K562 (cell line): ENCODE results near the gene ZBTB46. TPM values are rescaled to one million over a fixed set of nuclear protein-coding genes. Genes with fewer than 3 reads are reported as not detected.

Experiments used
- ATAC-seq: fragments of 200-7000 bp; cut with Tn5 transposase; 3 replicates; pipeline ENCODE4 v1.9.1; 2020; ENCODE audit warnings: moderate library complexity
- BruUV-seq: library from RNA; stranded (reverse); fragments of 400-500 nt; replicated peaks from 2 replicates; lab custom pipeline; 2021; lab: Mats Ljungman, UMichigan
- CTCF ChIA-PET: fragments of 300-600 bp; formaldehyde crosslinking; extraction: SDS; loops from one replicate; lab custom pipeline; 2021; ENCODE audit warnings: low intra/inter-chr PET ratio; lab: Yijun Ruan, JAX
- POLR2A ChIA-PET: fragments of 300-600, 350-650 bp; sonication (Branson Sonifier 250); formaldehyde crosslinking; extraction: SDS; loops from one replicate; lab custom pipeline; 2021; ENCODE audit warnings: antibody characterized with exemption, inconsistent platforms; lab: Yijun Ruan, JAX
- DNase-seq, 4 experiments: peaks; one replicate each; pipeline versions ENCODE4 v3.0.0 to v3.0.0-alpha.2; 2011 to 2018; ENCODE audit warnings: low spot score in 3 of 4, mixed read lengths in 3 of 4; ENCODE audit errors: extremely low read depth in 1 of 4
- FAIRE-seq: peaks from 2 replicates; lab custom pipeline; 2011; peaks lifted over from hg19 to GRCh38; lab: Jason Lieb, UNC
- H2AFZ ChIP-seq: 2 replicates; pipeline ENCODE4 v1.6.0; 2011; ENCODE audit warnings: low read depth, low read length, control low read depth, inconsistent platforms
- H3K27ac ChIP-seq: fragments of 200-600 bp; 3 replicates; pipeline ENCODE4 v1.8.0; 2011; ENCODE audit warnings: low read depth, mild to moderate bottlenecking, control low read depth, inconsistent platforms, low read length, moderate library complexity, mixed read lengths; ENCODE audit errors: extremely low read depth
- H3K27me3 ChIP-seq, 2 experiments: fragments of 300-600 bp in 1 of 2; 2 replicates in 1 of 2; 3 replicates in 1 of 2; pipeline versions ENCODE4 v1.6.0 to v1.8.0; 2011; ENCODE audit warnings: inconsistent platforms in 2 of 2, low read length in 2 of 2, mild to moderate bottlenecking in 1 of 2, mixed read lengths in 1 of 2, moderate library complexity in 1 of 2; ENCODE audit not compliant: control insufficient read depth in 2 of 2, insufficient read depth in 2 of 2
- H3K36me3 ChIP-seq: fragments of 300-600 bp; 3 replicates; pipeline ENCODE4 v1.8.0; 2011; ENCODE audit warnings: mild to moderate bottlenecking, low read length, inconsistent platforms; ENCODE audit not compliant: control insufficient read depth, insufficient read depth
- H3K4me1 ChIP-seq, 2 experiments: fragments of 200-600 bp in 1 of 2; replicated peaks in 1 of 2; 2 replicates in 1 of 2; 3 replicates in 1 of 2; pipeline versions ENCODE4 v1.5.1 to v1.8.0; 2011; ENCODE audit warnings: inconsistent platforms in 2 of 2, low read length in 2 of 2, mild to moderate bottlenecking in 1 of 2, mixed read lengths in 1 of 2, moderate library complexity in 1 of 2; ENCODE audit not compliant: control insufficient read depth in 2 of 2, insufficient read depth in 2 of 2
- H3K4me2 ChIP-seq: 2 replicates; pipeline ENCODE4 v1.6.1; 2011; ENCODE audit warnings: low read length, control low read depth, inconsistent platforms, mixed read lengths; ENCODE audit not compliant: insufficient read depth
- H3K4me3 ChIP-seq: fragments of 200-600 bp; sonication (generic), shearing (Covaris generic); 2 replicates; pipeline ENCODE4 v1.5.1; 2016; ENCODE audit warnings: control low read depth, inconsistent platforms
- H3K79me2 ChIP-seq: fragments of 200-600 bp; 3 replicates; pipeline ENCODE4 v1.8.0; 2011; ENCODE audit warnings: low read length, inconsistent platforms; ENCODE audit not compliant: control insufficient read depth, insufficient read depth
- H3K9ac ChIP-seq, 2 experiments: 2 replicates each; pipeline versions ENCODE4 v1.6.0 to v1.6.1; 2011; ENCODE audit warnings: low read depth in 2 of 2, low read length in 2 of 2, control low read depth in 1 of 2, inconsistent platforms in 1 of 2, mild to moderate bottlenecking in 1 of 2, mixed read lengths in 1 of 2; ENCODE audit not compliant: insufficient read depth in 1 of 2
- H3K9me1 ChIP-seq: one replicate; pipeline ENCODE4 v1.6.0; 2011; ENCODE audit warnings: inconsistent platforms, mild to moderate bottlenecking, low read length, moderate library complexity; ENCODE audit not compliant: control insufficient read depth, insufficient read depth
- H3K9me3 ChIP-seq: replicated peaks from 2 replicates; pipeline ENCODE4 v1.5.1; 2011; ENCODE audit warnings: low read depth, low read length, inconsistent platforms; ENCODE audit not compliant: control insufficient read depth, insufficient read depth
- H4K20me1 ChIP-seq: replicated peaks from 2 replicates; pipeline ENCODE4 v1.6.1; 2011; ENCODE audit warnings: low read length, inconsistent platforms, mixed read lengths; ENCODE audit not compliant: control insufficient read depth, insufficient read depth
- CREM ChIP-seq: IDR thresholded peaks from 2 replicates; pipeline ENCODE4 v1.6.1; 2014; ENCODE audit warnings: antibody characterized with exemption, low read depth
- KAT2B ChIP-seq: IDR thresholded peaks from one replicate; pipeline ENCODE4 v1.6.1; 2012; ENCODE audit warnings: low read depth, mild to moderate bottlenecking, control low read depth, inconsistent platforms, low read length, moderate library complexity
- KLF1 ChIP-seq: fragments of 450-650 bp; IDR thresholded peaks from 2 replicates; pipeline ENCODE4 v1.6.1; 2016; ENCODE audit warnings: missing genetic modification characterization, missing compliant biosample characterization
- KLF16 ChIP-seq: IDR thresholded peaks from 2 replicates; pipeline ENCODE4 v1.6.1; 2016; ENCODE audit warnings: antibody characterized with exemption
- NUFIP1 ChIP-seq: fragments of 450-650 bp; IDR thresholded peaks from 2 replicates; pipeline ENCODE4 v1.6.1; 2018; ENCODE audit not compliant: partially characterized antibody
- POLR2B ChIP-seq: fragments of 450-650 bp; IDR thresholded peaks from 2 replicates; pipeline ENCODE4 v1.6.1; 2018; ENCODE audit warnings: low read depth; ENCODE audit not compliant: partially characterized antibody
- PPARD ChIP-seq: fragments of 250-450 bp; sonication (Bioruptor Pico); IDR thresholded peaks from 2 replicates; pipeline ENCODE4 v1.8.0; 2022; ENCODE audit warnings: inconsistent platforms, mild to moderate bottlenecking, moderate library complexity
- RBM15 ChIP-seq: fragments of 200-400 bp; formaldehyde crosslinking; IDR thresholded peaks from 2 replicates; pipeline ENCODE4 v1.6.1; 2018; ENCODE audit warnings: mild to moderate bottlenecking, low read length, moderate library complexity; ENCODE audit not compliant: insufficient read depth
- STAT5A ChIP-seq: IDR thresholded peaks from 2 replicates; pipeline ENCODE4 v1.6.1; 2012; ENCODE audit warnings: low read length, inconsistent platforms, borderline replicate concordance
- ZNF589 ChIP-seq: fragments of 200-800 bp; sonication (Bioruptor generic); IDR thresholded peaks from 2 replicates; pipeline ENCODE4 v1.6.1; 2016; ENCODE audit warnings: low read depth, missing genetic modification characterization, missing compliant biosample characterization
- ZNF717 ChIP-seq: fragments of 250-450 bp; sonication (Bioruptor Pico); IDR thresholded peaks from 2 replicates; pipeline ENCODE4 v1.5.0; 2021
- ZNF77 ChIP-seq: fragments of 250-450 bp; sonication (Bioruptor Pico); IDR thresholded peaks from 2 replicates; pipeline ENCODE4 v1.5.0; 2020
- WGBS: fragments of 100-300 bp; shearing (Covaris generic); methylation state at CpG from one replicate; pipeline ENCODE4 v1.1.6; 2016; ENCODE audit warnings: low coverage, mixed read lengths; ENCODE audit not compliant: insufficient coverage; ENCODE audit errors: missing lambda C conversion rate; 5-methylcytosine and 5-hydroxymethylcytosine counted together
- in situ Hi-C: fragments of 300-500 bp; cut with MboI; formaldehyde crosslinking; loops from 4 replicates; pipeline ENCODE4 v1.15.0; 2018; ENCODE audit warnings: inconsistent platforms, mixed read lengths
- intact Hi-C: fragments of 100-400 bp; cut with micrococcal nuclease; formaldehyde crosslinking; loops from 2 replicates; pipeline ENCODE4 v1.14.2; 2022
- polyA plus RNA-seq, 8 experiments: library from polyadenylated mRNA; depleted of rRNA in 4 of 8; stranded (reverse) in 5 of 8; unstranded in 3 of 8; fragments of >200 nt; fragmentation: Nextera tagmentation in 2 of 8; fragmentation: Illumina TruSeq in 1 of 8; extraction: Ambion mirVana in 2 of 8; extraction: Trizol in 1 of 8; gene quantifications; 2 replicates each; pipeline versions ENCODE4 v1.2.1 to v1.2.3, GENCODE V29; 2011 to 2014; ENCODE audit warnings: inconsistent platforms in 1 of 8, missing spikeins in 1 of 8
- total RNA-seq, 7 experiments: library from RNA; depleted of rRNA in 6 of 7; stranded (reverse); fragments of >200 nt in 6 of 7; fragmentation: Illumina TruSeq in 2 of 7; extraction: Trizol in 2 of 7; gene quantifications; 2 replicates each; pipeline versions ENCODE4 v1.2.1 to v1.2.3, GENCODE V29; 2011 to 2021; ENCODE audit warnings: low replicate concordance in 1 of 7
- TF ChIP-seq, protein P1 (sequence below), 2 experiments: fragments of 450-650 bp in 1 of 2; IDR thresholded peaks; 2 replicates each; pipeline ENCODE4 v1.6.1; 2011 to 2017; ENCODE audit warnings: low read depth in 2 of 2, antibody characterized with exemption in 1 of 2, borderline replicate concordance in 1 of 2, low read length in 1 of 2, mild to moderate bottlenecking in 1 of 2, mixed read lengths in 1 of 2; ENCODE audit not compliant: control insufficient read depth in 1 of 2
- TF ChIP-seq, protein P2 (sequence below): sonication (generic); formaldehyde crosslinking; IDR thresholded peaks from 2 replicates; pipeline ENCODE4 v1.8.1; 2023; ENCODE audit warnings: mild to moderate bottlenecking, missing genetic modification reagents

The ZBTB46 gene
- total and polyA plus RNA-seq, 9 of the 15 experiments (the other 6 are each of a cell fraction or from before 2014, with no cell fraction given) = 0.29 to 4.1 (median 1.1) TPM

DNA sequence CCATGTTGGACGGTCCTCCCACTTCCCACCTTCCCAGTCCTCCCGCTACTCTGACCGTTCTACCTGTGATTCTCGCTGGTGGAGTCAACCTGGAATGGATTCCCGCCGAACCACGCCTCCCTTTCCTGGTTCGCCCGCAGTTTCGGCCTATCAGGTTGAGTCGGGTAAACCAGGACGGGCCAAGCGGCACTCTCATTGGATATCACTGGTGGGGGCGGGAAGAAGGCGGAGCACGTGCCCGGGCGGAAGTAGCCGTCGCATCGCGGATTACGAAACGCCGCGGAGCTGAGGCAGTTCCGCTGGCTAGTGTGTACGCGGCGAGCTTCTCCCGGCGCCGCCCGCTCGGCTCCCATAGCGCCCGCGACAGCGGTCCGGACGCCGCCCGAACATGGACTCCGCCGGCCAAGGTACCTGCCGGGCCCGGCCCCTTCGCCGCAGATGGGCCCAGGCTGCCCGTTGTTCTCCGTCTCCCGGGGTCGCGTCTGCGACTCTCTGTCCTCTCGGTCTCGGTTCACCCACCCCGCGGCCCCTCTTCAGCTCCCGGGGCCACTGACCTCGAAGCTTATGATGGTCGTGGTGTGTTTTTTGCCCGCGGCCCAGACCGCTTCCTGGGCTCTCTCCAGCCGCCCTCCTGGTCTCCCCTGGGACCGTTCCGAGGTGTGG lies 34.0 kb upstream of the ZBTB46 start, which contains the start of gene TPD52L2 (continued):
- peak; percentile 87 for TF ChIP-seq POLR2B
- no peak for TF ChIP-seq ZNF589 (CRISPR knock-in tag)
- TF ChIP-seq ZNF77 = no peak
- no peak for TF ChIP-seq KLF16
- no peak for TF ChIP-seq STAT5A
- no peak for TF ChIP-seq KAT2B
- TF ChIP-seq PPARD (CRISPR knock-in tag) = no peak
- TF ChIP-seq RBM15 = no peak
- TF ChIP-seq ZNF717 (CRISPR knock-in tag) = no peak
- no peak for TF ChIP-seq NUFIP1
- peak; percentile 63; the same call in 1 of the 2 replicates for TF ChIP-seq KLF1 (tag)

DNA sequence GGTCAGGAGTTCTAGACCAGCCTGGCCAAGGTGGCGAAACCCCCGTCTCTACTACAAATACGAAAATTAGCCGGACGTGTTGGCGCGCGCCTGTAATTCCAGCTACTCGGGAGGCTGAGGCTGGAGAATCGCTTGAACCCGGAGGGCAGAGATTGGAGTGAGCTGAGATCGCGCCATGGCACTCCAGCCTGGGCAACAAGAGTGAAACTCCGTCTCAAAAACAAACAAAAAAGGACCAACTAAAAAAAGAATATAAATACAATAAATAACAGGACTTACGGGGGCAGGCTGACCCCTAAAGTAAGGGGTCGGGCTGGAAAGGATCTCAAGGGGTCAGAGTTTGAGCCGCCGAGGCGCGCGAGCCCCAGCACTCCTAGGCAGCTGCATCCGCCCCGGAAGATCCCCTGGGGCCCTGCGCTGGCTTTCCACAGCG lies 33.5 kb upstream of the ZBTB46 start:
- H3K27me3 ChIP-seq = no peaks in the 10 kb centered on the region
- H3K9me3 ChIP-seq = no peaks in the 10 kb centered on the region
- peaks cover 9 to 64% of the 10 kb centered on the region in 2 experiments; a peak in 4 of 5 replicates for H3K4me1 ChIP-seq
- TSS peak; percentile 75 for BruUV-seq
- no peak for DNase-seq
- no peaks in the 10 kb centered on the region for H3K9me1 ChIP-seq
- in situ Hi-C loops (loop anchor here (5.0 kb wide), 1 partner anchor 157 kb away; the partner anchor contains the start of genes ARFRP1 and ZGPAT), intact Hi-C loops (loop anchor here (2.0 to 10.0 kb wide), 4 partner anchors 46 to 310 kb away; partner anchors contain the start of genes ARFRP1, FNDC11 and SAMD10)
- H3K4me3 ChIP-seq = peak overlapping the region; percentile 95
- peak overlapping the region; percentile 92 to 93 for H3K9ac ChIP-seq
- peak overlapping the region; percentile 66 for H2AFZ ChIP-seq
- H3K79me2 ChIP-seq = peaks cover 51% of the 10 kb centered on the region
- WGBS = 2% methylated on average over 25 of the region's 25 CpGs
- no peak for FAIRE-seq
- H3K36me3 ChIP-seq = peaks cover 45% of the 10 kb centered on the region
- CTCF ChIA-PET = interaction anchor here (0.7 to 2.4 kb wide), 7 partner anchors 22 to 327 kb away, joined by 3 to 18 read pairs (median 4); partner anchors contain the start of genes ARFRP1, PTK6 and ZGPAT
- POLR2A ChIA-PET = interaction anchor here (0.5 to 3.2 kb wide), 24 partner anchors 9 to 804 kb away, joined by 3 to 39 read pairs (median 3); partner anchors contain the start of genes ARFRP1, DNAJC5, RTEL1 and ZGPAT
- H3K4me2 ChIP-seq = peak overlapping the region; percentile 83
- H3K27ac ChIP-seq = peak overlapping the region; percentile 75
- no peaks in the 10 kb centered on the region for H4K20me1 ChIP-seq
- ATAC-seq = no peak
- TF ChIP-seq CREM = no peak
- TF ChIP-seq, protein P1, sequence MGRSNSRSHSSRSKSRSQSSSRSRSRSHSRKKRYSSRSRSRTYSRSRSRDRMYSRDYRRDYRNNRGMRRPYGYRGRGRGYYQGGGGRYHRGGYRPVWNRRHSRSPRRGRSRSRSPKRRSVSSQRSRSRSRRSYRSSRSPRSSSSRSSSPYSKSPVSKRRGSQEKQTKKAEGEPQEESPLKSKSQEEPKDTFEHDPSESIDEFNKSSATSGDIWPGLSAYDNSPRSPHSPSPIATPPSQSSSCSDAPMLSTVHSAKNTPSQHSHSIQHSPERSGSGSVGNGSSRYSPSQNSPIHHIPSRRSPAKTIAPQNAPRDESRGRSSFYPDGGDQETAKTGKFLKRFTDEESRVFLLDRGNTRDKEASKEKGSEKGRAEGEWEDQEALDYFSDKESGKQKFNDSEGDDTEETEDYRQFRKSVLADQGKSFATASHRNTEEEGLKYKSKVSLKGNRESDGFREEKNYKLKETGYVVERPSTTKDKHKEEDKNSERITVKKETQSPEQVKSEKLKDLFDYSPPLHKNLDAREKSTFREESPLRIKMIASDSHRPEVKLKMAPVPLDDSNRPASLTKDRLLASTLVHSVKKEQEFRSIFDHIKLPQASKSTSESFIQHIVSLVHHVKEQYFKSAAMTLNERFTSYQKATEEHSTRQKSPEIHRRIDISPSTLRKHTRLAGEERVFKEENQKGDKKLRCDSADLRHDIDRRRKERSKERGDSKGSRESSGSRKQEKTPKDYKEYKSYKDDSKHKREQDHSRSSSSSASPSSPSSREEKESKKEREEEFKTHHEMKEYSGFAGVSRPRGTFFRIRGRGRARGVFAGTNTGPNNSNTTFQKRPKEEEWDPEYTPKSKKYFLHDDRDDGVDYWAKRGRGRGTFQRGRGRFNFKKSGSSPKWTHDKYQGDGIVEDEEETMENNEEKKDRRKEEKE (IDR thresholded peaks at IDR 0.05; ENCODE audit: borderline replicate concordance in 1 of 2, control insufficient read depth in 1 of 2, low read depth in 2 of 2, low read length in 1 of 2) = no peak
- TF ChIP-seq, protein P2, sequence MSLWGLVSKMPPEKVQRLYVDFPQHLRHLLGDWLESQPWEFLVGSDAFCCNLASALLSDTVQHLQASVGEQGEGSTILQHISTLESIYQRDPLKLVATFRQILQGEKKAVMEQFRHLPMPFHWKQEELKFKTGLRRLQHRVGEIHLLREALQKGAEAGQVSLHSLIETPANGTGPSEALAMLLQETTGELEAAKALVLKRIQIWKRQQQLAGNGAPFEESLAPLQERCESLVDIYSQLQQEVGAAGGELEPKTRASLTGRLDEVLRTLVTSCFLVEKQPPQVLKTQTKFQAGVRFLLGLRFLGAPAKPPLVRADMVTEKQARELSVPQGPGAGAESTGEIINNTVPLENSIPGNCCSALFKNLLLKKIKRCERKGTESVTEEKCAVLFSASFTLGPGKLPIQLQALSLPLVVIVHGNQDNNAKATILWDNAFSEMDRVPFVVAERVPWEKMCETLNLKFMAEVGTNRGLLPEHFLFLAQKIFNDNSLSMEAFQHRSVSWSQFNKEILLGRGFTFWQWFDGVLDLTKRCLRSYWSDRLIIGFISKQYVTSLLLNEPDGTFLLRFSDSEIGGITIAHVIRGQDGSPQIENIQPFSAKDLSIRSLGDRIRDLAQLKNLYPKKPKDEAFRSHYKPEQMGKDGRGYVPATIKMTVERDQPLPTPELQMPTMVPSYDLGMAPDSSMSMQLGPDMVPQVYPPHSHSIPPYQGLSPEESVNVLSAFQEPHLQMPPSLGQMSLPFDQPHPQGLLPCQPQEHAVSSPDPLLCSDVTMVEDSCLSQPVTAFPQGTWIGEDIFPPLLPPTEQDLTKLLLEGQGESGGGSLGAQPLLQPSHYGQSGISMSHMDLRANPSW (CRISPR knock-in tag) = 0 out of 2 replicates have a peak, but pooled peaks have one; percentile 15
